Measurements from ENCODE around the gene INAVA.

DNA sequence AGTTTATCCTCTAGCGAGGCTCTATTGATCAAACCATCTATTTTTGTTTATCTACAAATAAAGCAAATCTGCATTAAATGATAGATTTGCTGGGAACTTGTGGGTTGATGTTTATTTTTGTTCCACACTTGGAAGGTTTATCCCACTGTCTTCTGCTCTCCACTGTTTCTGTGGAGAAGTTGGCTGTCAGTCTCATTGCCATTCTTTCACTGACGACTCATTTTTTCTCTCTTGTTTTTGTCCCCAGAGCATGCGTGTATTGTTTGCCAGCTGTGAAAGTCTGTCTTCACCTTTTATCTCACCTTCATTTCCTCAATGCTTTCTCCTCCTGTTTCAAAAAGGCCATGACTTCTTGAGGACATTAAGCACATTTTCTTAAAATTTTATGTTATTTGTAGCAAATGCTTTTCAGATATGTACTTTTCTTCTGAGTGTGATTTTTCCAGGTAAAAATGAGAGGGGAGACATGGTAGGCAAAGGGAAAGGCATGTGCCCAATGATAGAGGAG, 52.4 kb downstream of the INAVA start:
- TF ChIP-seq EZH2 (IDR thresholded peaks at IDR 0.05; ENCODE audit: borderline replicate concordance, low read depth, low read length, severe bottlenecking) = no peak
- TF ChIP-seq, protein P1, sequence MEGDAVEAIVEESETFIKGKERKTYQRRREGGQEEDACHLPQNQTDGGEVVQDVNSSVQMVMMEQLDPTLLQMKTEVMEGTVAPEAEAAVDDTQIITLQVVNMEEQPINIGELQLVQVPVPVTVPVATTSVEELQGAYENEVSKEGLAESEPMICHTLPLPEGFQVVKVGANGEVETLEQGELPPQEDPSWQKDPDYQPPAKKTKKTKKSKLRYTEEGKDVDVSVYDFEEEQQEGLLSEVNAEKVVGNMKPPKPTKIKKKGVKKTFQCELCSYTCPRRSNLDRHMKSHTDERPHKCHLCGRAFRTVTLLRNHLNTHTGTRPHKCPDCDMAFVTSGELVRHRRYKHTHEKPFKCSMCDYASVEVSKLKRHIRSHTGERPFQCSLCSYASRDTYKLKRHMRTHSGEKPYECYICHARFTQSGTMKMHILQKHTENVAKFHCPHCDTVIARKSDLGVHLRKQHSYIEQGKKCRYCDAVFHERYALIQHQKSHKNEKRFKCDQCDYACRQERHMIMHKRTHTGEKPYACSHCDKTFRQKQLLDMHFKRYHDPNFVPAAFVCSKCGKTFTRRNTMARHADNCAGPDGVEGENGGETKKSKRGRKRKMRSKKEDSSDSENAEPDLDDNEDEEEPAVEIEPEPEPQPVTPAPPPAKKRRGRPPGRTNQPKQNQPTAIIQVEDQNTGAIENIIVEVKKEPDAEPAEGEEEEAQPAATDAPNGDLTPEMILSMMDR (IDR thresholded peaks at IDR 0.05; ENCODE audit: borderline replicate concordance, extremely low read depth, low read length, poor library complexity, severe bottlenecking) = no peak

Measured in DND-41 (cell line).